HG03064 (cell line): ENCODE data around the gene BAD.
A peak's percentile ranks its signal among the peaks of the same experiment; 100 is the strongest.
"Not testable (repeated sequence)": the region's sequence is repeated elsewhere in the genome, so short reads cannot be mapped to it uniquely, and the experiment has no call there.

Experiments used
- ATAC-seq: cut with Tn5 transposase; IDR thresholded peaks from one replicate; pipeline ENCODE4 v1.9.1; 2021; ENCODE audit warnings: low read depth; ENCODE audit not compliant: unreplicated experiment

Gene BAD

GRCh38 chr11:64315667-64316526 lies 31.4 kb upstream of the BAD start:
- ATAC-seq = not testable (repeated sequence)

GRCh38 chr11:64314805-64315561 lies 30.5 kb upstream of the BAD start:
- no peak for ATAC-seq

GRCh38 chr11:64314146-64314804 lies 29.8 kb upstream of the BAD start:
- ATAC-seq = no peak

- ATAC-seq = no peak
These were observed 29.2 kb upstream of the BAD start for GRCh38 chr11:64313491-64314145.

- no peak for ATAC-seq
These were observed 28.5 kb upstream of the BAD start for GRCh38 chr11:64312947-64313346.

GRCh38 chr11:64307795-64308194 lies 23.3 kb upstream of the BAD start:
- not testable (repeated sequence) for ATAC-seq

GRCh38 chr11:64306876-64307622 lies 22.6 kb upstream of the BAD start:
- ATAC-seq = no peak

GRCh38 chr11:64306563-64306875 lies 22.1 kb upstream of the BAD start:
- ATAC-seq = no peak

- peak; percentile 17 for ATAC-seq
These were observed 21.5 kb upstream of the BAD start for GRCh38 chr11:64305691-64306562.

- peak; percentile 62 for ATAC-seq
These were observed 20.7 kb upstream of the BAD start, which contains the start of gene ESRRA for GRCh38 chr11:64305075-64305690. Gene ESRRA (plus strand): TSS chr11:64305524. CDS start chr11:64307180, 1,656 bp downstream.

- peak; percentile 28 for ATAC-seq
These were observed 20.0 kb upstream of the BAD start for GRCh38 chr11:64304316-64305072.

GRCh38 chr11:64304032-64304315 lies 19.5 kb upstream of the BAD start:
- no peak for ATAC-seq

- ATAC-seq = no peak
These were observed 18.9 kb upstream of the BAD start for GRCh38 chr11:64303109-64304031.

GRCh38 chr11:64299847-64300648 lies 15.6 kb upstream of the BAD start, which contains the start of gene CATSPERZ:
Gene CATSPERZ (plus strand): TSS chr11:64300358. CDS start chr11:64300411, 53 bp downstream.
- no peak for ATAC-seq

GRCh38 chr11:64298966-64299846 lies 14.7 kb upstream of the BAD start:
- no peak for ATAC-seq
